Activated T-cell treated with anti-CD3 and anti-CD28 coated beads for 48 hours (primary cell): ENCODE results near the gene CLK2.

Experiments
- DNase-seq: peaks from one replicate; pipeline ENCODE4 v3.0.0-alpha.2; 2020; ENCODE audit warnings: low read depth

Gene CLK2

GRCh38 chr1:155273343-155274245, at the start of gene CLK2:
Gene CLK2, minus strand, starts transcription at chr1:155273504. Its CDS starts 2,527 bp downstream, at chr1:155270977.
- DNase-seq, result peak; percentile 98

- DNase-seq, result no peak
Observed at GRCh38 chr1:155322571-155322952, 49.3 kb upstream of the CLK2 start.

- no peak for DNase-seq
Observed at GRCh38 chr1:155321639-155322503, 48.6 kb upstream of the CLK2 start.

GRCh38 chr1:155320661-155321617, 47.6 kb upstream of the CLK2 start, which contains the start of gene RUSC1:
Gene RUSC1, plus strand, starts transcription at chr1:155320894. Its CDS starts 880 bp downstream, at chr1:155321774.
- DNase-seq, result peak; percentile 76

- DNase-seq, result no peak
Observed at GRCh38 chr1:155320252-155320651, 46.9 kb upstream of the CLK2 start.

GRCh38 chr1:155319536-155319935, 46.2 kb upstream of the CLK2 start:
- DNase-seq, result no peak

- no peak for DNase-seq
Observed at GRCh38 chr1:155318082-155318481, 44.8 kb upstream of the CLK2 start.

- no peak for DNase-seq
Observed at GRCh38 chr1:155316922-155317321, 43.6 kb upstream of the CLK2 start.

GRCh38 chr1:155313261-155313660, 40.0 kb upstream of the CLK2 start:
- DNase-seq, result no peak

GRCh38 chr1:155309423-155310021, 36.2 kb upstream of the CLK2 start:
- DNase-seq, result no peak

- DNase-seq, result peak; percentile 96
Observed at GRCh38 chr1:155308493-155309422, 35.5 kb upstream of the CLK2 start, which contains the start of gene FDPS. Gene FDPS, plus strand, starts transcription at chr1:155308866. Its CDS starts 924 bp downstream, at chr1:155309790.

GRCh38 chr1:155307247-155307740, 34.0 kb upstream of the CLK2 start:
- no peak for DNase-seq

- no peak for DNase-seq
Observed at GRCh38 chr1:155305881-155306391, 32.6 kb upstream of the CLK2 start.

GRCh38 chr1:155304558-155305063, 31.3 kb upstream of the CLK2 start:
- DNase-seq, result no peak

- no peak for DNase-seq
Observed at GRCh38 chr1:155301342-155301841, 28.1 kb upstream of the CLK2 start, which contains the start of gene PKLR. Gene PKLR, minus strand, starts transcription at chr1:155301438. Its CDS starts 43 bp downstream, at chr1:155301395.

GRCh38 chr1:155300553-155301329, 27.4 kb upstream of the CLK2 start:
- no peak for DNase-seq

GRCh38 chr1:155300024-155300423, 26.7 kb upstream of the CLK2 start:
- DNase-seq, result no peak

GRCh38 chr1:155297384-155297783, 24.1 kb upstream of the CLK2 start:
- DNase-seq, result no peak
